GM18517 (cell line): ENCODE measurements around the gene SLC24A3.

Experiments
- ATAC-seq: cut with Tn5 transposase; IDR thresholded peaks from one replicate; pipeline ENCODE4 v1.9.1; 2021; ENCODE audit warnings: mild to moderate bottlenecking, moderate library complexity; ENCODE audit not compliant: unreplicated experiment

The SLC24A3 gene

DNA sequence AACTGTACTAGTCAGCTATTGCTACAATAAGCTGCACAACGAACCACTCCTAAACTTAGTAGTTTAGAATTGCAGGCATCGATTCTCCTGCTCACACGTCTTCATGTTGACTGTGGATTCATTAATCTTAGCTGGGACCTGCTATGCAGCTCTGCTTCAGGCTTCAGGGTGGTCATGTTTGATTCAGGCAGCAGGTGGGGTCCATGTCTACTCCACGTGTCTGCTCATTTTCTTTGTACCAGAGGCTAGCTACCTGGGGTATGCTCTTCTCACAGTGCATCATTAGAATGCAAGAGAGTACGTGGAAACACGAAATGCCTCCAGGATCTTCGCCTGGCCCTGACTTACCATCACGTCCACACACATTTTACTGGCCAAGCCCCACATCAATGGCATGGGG is 481.1 kb downstream of the SLC24A3 start:
- ATAC-seq: no peak

DNA sequence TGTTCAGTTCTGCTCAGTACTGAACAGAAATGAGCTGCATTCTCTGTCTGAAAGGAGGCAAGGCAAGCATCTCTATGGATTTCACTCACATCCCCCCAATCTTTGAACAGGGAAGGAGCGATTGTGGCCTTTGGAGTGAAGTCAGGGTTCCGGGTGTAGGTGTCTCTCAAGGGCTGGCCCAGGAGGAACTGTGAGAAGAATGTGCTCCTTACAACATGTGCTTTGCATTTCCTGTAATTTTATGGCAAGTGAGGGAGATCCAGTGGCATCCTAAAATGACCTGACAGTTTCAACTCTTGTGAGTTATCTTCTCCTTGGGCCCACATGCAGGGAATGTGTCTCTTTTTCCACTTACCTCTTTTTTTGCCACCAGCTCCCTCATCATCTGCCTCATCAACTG is 482.6 kb downstream of the SLC24A3 start:
- no peak for ATAC-seq

DNA sequence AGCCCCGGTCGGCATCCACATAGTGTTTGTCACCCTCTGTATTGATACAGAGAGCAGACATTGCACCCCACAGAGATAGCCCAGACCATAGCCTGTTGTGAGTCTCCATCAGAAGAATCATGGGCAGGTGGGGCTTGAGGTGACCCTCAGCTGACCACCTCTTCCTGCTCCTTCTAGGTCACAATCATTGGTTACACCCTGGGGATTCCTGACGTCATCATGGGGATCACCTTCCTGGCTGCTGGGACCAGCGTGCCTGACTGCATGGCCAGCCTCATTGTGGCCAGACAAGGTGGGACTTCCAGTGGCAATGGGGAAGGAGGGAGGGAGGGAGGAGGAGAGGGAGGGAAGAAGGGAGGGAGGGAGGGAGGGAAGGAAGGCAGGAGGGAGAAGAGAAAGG is 484.2 kb downstream of the SLC24A3 start:
- ATAC-seq: no peak

DNA sequence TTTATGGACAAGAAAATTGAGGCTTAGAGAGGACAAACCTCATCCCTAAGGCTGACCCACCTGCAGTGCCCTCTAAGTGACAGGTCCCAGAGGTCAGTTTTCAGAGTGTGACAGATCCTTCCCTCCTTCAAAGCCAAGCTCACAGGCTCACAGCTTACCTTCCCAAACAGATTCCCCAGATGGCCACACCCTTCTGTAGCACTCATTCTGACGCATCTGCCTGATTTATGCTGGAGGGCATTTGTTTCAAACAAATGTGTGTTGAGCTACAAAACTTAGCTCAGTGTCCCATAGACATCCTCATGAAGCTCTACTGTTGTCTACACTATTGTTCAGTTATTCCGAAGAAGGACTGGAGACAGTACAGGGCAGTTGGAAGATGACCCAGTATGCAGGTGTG is 485.0 kb downstream of the SLC24A3 start:
- ATAC-seq: no peak

DNA sequence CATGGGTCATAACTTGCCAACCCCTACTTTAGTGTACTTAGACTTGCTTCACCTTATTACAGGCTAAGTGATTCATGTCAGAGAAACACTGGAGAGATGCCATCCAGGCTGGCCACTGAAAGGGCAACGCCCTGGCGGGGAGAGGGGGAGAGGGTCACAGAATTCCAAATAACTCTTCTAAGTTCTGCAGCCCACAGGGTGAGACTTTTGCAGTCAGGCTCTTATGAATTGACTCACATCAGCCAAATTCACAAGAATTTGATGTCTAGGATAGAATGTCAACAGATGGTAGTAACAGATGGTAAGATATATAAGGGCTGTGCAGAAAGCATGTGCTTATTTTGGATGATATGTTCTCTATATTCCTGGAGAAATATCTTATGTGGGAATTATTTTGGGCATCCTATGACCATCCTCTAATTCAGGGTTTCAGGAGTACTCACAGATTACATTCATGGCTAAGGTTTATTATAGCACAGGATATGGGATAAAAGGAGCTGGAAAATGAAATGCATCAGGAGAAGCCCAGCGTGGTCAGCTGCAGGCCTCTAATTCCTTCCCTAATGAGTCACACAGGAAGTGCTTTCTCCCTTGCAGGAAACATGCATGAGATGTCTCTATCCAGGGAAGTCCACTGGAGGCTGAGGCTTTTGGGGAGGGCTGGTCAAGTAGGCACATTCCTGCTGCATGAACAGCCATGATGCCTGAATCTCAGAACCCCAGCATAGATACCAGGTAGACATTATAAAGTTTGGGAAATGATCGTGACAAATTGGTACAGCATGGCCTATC is 486.9 kb downstream of the SLC24A3 start:
- no peak for ATAC-seq

DNA sequence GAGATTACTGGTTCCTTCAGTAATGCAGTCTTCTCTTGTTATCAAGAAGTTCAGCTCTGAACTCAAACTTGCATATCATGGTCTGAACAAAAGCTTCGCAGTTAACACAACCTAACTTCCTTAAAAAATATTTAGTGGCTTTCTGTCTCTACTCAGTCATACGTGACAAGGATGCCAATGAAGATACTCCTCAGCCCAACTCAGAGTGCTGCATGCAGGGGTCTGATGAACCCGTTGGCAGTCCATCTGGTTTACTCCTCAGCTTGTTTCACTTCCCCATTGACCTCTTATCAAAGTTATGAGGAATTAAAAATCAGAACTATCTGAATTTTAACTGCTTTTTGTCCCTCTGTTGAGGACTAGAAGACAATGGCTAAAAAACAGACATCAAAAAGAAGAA is 489.0 kb downstream of the SLC24A3 start:
- no peak for ATAC-seq

DNA sequence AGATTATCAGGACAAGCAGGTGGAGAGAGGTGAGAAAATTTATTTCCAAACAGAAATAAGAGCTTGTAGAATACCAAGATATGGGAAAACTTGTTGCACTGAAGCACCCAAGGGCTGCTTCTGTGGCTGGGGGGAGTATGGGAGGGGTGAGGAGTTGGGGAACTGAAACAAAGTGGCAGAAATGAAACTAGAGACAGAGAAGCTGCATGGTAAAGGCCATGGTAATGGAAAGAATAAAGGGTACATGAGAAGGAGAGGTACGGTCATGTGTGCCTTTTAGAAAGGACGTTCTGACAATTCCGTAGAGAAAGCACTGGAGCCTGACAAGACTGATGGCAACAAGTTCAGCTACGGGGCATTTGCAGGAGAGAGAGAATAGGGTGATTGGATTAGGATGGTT is 494.0 kb downstream of the SLC24A3 start:
- ATAC-seq: peak; percentile 96

DNA sequence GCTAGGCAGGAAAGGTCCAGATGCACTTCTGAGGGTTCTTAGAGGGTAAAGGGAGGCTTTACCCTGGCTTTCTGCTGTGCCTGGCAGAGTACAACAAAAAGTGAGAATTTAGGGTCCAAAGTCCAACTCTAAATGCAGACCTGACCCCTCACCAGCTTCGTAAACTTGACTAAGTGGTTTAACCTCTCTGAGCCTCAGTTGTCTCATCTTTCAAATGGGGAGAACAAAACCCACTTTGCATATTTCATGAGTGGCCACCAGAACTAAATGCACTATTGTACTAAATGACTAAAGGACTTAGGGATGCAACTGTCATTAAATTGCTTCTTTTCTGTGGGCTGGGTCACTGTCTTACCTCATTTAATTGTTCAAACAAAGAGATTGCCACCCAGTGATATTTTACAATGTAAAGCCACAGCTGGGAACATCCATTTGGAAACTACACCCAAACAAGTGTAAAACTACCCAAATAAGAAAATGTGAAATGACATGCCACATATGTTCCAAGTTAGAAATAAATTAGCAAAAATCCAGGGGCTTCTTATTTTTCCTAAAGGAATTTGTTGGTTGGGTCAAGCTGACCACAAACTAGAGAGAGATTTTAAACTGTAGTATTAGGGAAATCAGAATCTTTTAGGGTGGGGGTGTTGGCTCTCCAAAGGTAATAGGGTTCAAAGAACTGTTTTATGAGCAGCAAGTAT is 497.3 kb downstream of the SLC24A3 start:
- ATAC-seq: no peak

DNA sequence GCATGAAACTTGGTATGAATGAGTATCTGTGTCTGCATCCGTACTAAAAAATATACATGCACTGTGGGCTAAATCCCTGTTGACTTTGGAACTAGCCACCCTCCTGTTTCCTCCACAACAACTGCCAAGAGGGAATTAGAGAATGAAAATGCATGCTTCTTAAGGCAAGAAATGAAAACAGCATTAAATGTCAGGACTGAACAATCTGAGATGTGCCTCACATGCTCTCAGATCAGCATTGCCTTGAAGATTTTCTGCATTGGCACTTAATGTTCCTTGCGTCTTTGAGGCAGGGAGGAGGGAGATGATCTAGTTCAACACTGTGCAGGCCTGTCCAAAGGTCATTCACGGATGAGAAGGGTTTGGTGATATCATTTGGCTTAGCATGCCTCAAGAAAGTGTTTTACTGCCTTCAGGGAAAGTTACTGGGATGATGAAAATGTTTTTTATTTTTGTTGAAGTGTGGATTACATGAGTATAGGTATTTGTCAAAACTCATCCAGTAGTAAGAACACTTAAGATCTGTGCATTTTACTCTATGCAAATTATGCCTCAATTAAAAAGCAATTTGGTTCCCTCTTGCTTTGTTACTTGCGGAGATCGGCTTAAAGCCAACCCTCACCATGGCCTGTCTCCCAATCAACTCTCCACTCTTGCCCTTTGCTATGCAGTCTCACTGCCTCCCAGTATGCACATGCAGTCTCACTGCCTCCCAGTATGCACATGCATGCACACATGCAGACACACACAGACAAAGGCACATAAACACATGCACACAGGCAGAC is 498.1 kb downstream of the SLC24A3 start:
- ATAC-seq: no peak

DNA sequence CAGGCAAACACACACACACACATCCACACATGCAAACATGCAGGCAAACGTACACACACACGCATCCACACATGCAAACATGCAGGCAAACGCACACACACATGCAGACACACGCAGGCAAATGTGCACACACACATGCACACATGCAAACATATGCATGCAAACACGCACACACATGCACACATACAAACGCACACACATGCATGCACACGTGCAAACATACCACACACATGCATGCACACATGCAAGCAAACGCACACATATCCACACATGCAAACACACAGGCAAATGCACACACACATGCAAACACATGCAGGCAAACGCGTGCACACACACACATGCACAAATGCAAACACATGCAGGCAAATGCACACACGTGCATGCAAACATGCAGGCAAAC is 498.7 kb downstream of the SLC24A3 start:
- no peak for ATAC-seq

DNA sequence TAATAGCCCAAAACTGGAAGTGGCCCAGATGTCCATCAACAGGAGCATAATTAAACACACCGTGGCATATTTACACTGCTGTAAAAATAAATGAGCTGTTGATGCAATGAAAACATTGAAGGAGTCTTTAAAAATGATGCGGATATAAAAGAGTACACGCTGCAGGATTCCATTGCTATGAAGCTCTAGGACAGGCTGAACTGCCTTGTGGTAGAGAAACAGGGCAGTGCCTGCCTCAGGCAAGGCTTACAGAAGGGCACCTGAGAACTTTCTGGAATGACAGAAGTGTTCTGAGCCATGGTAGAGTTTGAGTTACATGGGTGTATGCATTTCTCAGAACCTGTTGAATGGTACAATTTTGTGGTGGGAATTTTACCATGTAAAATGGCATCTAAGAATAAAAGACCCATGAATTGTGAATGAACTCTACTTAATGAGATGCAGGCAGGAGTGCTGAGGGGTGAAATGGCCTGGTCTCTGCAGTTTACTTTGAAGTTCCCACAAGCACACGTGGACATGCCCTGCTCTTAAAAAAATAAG is 500.3 kb downstream of the SLC24A3 start:
- ATAC-seq: no peak

DNA sequence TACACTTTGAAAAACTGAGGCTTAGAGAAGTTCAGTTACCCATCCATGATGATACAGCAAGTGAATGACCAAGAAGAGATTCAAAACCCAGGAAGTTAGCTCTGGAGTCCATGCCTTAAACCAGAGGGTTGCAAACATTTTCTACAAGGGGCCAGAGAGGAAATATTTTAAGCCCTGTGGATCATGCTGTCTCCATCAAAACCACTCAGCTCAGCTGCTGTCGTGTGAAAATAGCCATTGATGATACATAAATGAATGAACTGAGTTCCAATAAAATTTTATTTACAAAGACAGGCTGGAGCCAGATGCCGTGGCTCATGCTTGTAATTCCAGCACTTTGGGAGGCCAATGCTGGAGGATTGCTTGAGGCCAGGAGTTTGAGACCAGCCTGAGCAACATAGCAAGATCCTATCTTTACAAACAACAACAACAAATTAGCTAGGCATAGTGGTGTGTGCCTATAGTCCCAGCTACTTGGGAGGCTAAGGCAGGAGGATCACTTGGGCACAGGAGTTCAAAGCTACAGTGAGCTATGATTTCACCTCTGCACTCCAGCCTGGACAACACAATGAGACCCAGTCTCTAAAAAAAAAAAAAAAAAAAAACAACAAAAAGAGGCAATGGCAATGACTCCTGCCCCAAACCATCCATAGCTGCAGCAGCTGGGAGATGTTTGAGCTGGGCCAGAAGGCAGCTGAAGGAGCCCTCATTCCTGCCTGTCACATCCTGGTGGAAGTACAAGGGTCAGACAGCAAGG is 501.6 kb downstream of the SLC24A3 start:
- ATAC-seq: no peak

DNA sequence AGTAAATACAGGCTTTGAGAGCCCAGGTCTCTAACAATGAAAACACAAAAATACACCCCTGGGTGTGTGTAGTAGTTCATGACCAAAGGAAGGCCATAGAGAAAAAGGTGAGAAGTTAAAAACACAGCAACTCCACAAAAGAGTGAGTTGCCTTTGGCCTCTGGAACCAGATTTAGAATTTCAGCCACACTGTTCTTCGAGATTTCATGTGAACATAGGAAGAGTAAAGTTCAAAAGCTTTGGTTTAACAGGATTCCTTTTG is 502.1 kb downstream of the SLC24A3 start:
- no peak for ATAC-seq

DNA sequence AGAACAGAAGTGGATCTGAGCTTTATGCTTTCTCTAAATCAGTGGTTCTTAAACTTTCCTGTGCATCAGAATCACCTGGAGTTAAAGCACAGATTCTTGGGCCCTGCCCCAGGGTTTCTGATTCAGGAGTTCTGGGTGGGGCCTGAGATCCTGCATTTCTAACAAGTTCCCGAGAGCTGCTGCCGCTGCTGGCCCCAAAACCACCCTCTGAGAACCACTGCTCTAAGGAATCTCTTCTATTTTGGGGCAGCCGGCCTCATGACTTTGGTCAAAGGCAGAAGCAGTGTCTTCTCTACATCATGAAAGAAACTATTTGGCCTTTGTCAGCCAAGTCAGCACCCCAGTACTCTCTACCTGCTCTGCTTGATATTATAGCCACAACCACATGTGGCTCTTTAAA is 503.5 kb downstream of the SLC24A3 start:
- no peak for ATAC-seq

DNA sequence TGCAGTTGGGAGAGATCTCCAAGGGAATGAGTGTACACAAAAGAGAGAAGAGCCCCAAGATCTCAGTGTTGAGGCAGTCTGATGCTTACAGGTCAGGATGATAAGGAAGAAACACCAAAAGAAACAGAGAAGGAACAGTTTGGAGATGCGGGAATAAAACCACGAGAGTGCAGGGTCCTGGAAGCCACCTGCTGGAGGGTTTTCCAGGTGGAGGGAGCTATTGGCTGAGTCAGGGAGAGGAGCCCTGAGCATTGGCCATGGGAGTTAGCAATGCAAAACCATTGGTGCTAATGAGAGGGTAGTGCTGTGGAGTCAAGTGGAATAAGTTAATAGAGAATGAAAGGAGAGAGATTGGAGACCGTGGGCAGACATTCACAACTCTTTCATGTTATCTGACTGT is 506.4 kb downstream of the SLC24A3 start:
- no peak for ATAC-seq

DNA sequence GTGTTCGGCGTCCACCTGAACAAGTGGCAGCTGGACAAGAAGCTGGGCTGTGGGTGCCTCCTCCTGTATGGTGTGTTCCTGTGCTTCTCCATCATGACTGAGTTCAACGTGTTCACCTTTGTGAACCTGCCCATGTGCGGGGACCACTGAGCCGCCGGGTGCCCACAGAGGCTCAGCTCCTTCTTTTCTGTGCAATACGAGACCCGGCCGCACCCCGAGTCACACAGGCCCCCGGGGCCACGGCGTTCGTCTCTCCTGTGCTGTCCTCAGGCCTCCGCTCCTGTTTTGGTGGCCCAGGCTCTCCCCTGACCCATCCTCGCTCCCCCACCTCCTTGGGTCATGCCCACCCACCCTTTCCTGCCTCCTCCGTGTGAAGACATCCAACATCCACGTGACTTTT is 508.5 kb downstream of the SLC24A3 start:
- ATAC-seq: no peak

DNA sequence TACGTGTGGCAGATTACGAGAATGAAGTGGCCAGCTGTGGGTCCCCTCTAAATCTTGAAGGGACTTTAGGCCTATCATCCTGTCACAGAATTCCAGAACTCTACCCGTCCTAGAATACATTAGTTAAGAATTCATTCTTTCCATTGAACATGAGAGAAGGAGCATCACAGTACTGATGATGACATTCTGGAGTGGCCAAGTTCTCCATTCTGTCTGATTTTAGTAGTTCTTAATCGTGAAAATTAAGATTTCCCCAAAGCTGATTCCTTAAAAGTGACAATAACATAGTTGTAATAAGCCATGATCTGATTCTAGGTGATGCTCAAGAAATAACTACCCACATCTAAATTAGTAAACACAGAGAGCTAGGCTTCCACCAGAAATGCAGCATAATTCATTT is 510.6 kb downstream of the SLC24A3 start:
- no peak for ATAC-seq

DNA sequence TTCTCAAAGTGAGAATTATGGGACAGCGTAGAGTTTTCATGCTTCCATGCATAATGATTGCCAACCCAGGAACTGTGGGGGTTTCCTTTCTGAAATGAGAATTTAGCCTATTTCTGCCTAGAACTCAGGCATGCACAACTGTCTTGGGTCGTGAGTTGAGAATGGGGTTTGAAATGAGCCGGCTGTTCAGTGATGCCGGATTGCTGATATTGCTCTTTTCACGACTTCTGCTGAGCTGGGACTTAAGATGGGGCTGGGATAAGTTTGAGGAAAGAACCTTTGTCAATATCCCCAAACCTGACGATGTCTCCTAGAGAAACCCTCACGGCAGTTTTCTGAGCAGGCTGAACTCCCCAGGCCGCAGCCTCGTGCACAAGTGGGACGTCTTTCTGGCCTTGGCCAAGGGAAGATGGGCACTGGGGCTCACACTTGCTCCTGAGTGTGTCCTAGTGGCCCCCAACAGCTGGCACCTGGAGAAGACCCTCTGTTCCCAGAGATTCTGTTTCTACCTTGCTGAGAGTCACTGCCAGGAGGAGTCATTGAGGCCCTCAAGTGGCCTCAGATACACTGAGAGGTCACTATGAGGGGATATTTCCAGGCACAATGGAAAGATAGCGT is 511.5 kb downstream of the SLC24A3 start:
- ATAC-seq: no peak

DNA sequence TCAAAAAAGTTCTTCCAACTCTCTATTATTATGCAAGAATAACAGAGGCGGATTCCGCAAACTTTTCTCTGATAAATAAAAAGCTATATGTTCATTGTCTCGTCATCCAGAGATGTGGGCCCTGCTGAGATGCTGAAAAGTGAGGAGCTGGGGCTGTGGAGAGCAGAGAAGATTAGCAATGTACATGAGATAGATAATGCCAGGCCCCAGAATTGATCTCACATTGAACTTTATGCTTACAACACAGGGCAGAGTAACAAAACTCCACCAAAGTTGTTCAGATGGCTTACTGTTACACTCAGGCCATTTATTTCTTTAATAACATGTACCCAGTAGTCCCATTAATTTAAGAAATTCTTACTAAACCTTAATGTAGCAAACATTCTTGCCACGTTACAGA is 512.9 kb downstream of the SLC24A3 start:
- no peak for ATAC-seq

DNA sequence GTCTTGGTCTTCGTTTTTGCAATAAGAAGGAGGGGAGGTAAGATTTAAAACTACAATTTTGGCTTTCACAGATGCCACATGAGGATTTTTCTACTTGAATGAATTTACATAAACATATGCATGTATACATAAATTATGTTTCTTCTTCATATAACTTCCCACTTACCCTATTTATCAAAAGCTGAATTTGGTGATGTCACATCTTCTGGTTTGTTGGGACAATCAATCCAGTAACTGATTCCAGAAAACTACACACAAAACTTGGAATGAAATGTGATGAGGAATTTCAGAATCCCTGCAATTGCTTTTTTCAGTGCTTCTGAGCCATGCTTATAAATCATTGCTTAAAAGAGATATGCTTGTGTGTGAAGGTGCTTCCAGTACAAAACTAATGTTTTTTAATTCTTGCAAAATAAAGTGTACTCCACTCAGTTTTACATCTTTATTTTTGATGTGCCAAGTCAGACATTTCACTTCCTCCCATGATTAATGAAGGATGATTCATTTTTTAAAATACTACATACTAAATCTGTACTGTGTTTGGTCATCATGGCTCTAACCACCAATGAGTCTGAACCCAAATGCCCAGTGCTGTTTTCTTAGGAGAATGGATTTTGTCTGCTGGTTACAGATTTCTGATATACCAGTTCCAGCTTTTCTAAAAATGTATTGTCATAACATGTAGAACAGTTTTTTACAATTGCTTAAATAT is 513.5 kb downstream of the SLC24A3 start:
- no peak for ATAC-seq
